Ovary (tissue), 9 donors: ENCODE results near the gene CCDC120. TPM values are rescaled to one million over a fixed set of nuclear protein-coding genes. Genes with fewer than 3 reads are reported as not detected.

Source experiments
- polyA plus RNA-seq, 2 donors: library from polyadenylated mRNA; stranded (reverse); fragments of 200-250 nt in 1 of 2; fragments of 350-450 nt in 1 of 2; fragmentation: Illumina TruSeq in 1 of 2; extraction: RNeasy Lipid Tissue Mini Kit (QIAGEN cat#74804) in 1 of 2; gene quantifications; one replicate each; pipeline ENCODE4 v1.2.3, GENCODE V29; 2013 to 2014
- small RNA-seq: library from RNA; depleted of rRNA; stranded (forward); fragments of <200 nt; gene quantifications from one replicate; pipeline ENCODE3, GENCODE V24; 2016
- total RNA-seq, 7 donors: library from RNA; depleted of rRNA in 2 of 7; stranded (reverse); fragments of >200 nt in 2 of 7; fragmentation: NEBNext Ultra II Directional in 3 of 7; extraction: Animal tissue kit (Norgen Biotek cat#: 25700) in 3 of 7; gene quantifications; one replicate each; pipeline versions ENCODE4 v1.1.0 to v1.2.4, GENCODE V29; 2016 to 2023
- donor health status: DM: no; HTN: no; CAD: no; lungs with moderate emphysema.
- donor health status: DM: no; HTN: no; CAD: no.
- donor health status: Bipolar disorder and iron deficiency.
- donor health status: DM: yes; HTN: yes; CAD: no.
- donor health status: DM: no; HTN: no; CAD: no.
- donor health status: DM: yes; HTN: yes; CAD: no.

The CCDC120 gene
- total and polyA plus RNA-seq, 9 donors: 3.3 to 11.2 (median 9.1) TPM

Small RNA genes lying within 50 kb of the gene (small RNA-seq; reads per million reads assigned to genes)
- not detected for gene RNU4-52P

Other genes starting within 250 kb of the CCDC120 start
- gene ERAS, start 232.5 kb upstream of the CCDC120 start, total RNA-seq: not detected
- not detected for gene ERAS, start 232.5 kb upstream of the CCDC120 start, polyA plus RNA-seq
- gene PCSK1N, start 223.4 kb upstream of the CCDC120 start, total RNA-seq: 10 to 100 TPM in 1 of 7 donors, 1 to 10 TPM in 2, under 1 TPM in 4; 0.43 to 10.6 (median 0.84) TPM
- gene PCSK1N, start 223.4 kb upstream of the CCDC120 start, polyA plus RNA-seq: under 1 TPM in 1 of 2 donors, not detected in 1; 0.41 TPM
- gene TIMM17B, start 161.2 kb upstream of the CCDC120 start, total RNA-seq: 10 to 100 TPM; 28.1 to 43.9 (median 32.8) TPM
- gene TIMM17B, start 161.2 kb upstream of the CCDC120 start, polyA plus RNA-seq: 10 to 100 TPM in 1 of 2 donors, 1 to 10 TPM in 1; 7.2 to 37.2 TPM
- gene PQBP1, start 161.1 kb upstream of the CCDC120 start, total RNA-seq: 100 to 1,000 TPM in 5 of 7 donors, 10 to 100 TPM in 2; 85.8 to 149 (median 105) TPM
- 100 to 1,000 TPM in 1 of 2 donors, 10 to 100 TPM in 1; 71.2 to 145 TPM for gene PQBP1, start 161.1 kb upstream of the CCDC120 start, polyA plus RNA-seq
- gene SLC35A2, start 147.4 kb upstream of the CCDC120 start, total RNA-seq: 10 to 100 TPM in 4 of 7 donors, 1 to 10 TPM in 3; 8.2 to 18.8 (median 12.5) TPM
- 10 to 100 TPM; 10.3 to 14.3 TPM for gene SLC35A2, start 147.4 kb upstream of the CCDC120 start, polyA plus RNA-seq
- 10 to 100 TPM in 1 of 7 donors, 1 to 10 TPM in 6; 6.3 to 13.0 (median 8.8) TPM for gene PIM2, start 140.0 kb upstream of the CCDC120 start, total RNA-seq
- gene PIM2, start 140.0 kb upstream of the CCDC120 start, polyA plus RNA-seq: 10 to 100 TPM in 1 of 2 donors, 1 to 10 TPM in 1; 8.9 to 22.9 TPM
- 10 to 100 TPM; 25.8 to 57.8 (median 53.8) TPM for gene OTUD5, start 101.4 kb upstream of the CCDC120 start, total RNA-seq
- 10 to 100 TPM; 41.9 to 72.7 TPM for gene OTUD5, start 101.4 kb upstream of the CCDC120 start, polyA plus RNA-seq
- 1 to 10 TPM in 5 of 7 donors, under 1 TPM in 2; 0.76 to 4.6 (median 2.0) TPM for gene KCND1, start 87.2 kb upstream of the CCDC120 start, total RNA-seq
- 1 to 10 TPM; 1.9 to 4.2 TPM for gene KCND1, start 87.2 kb upstream of the CCDC120 start, polyA plus RNA-seq
- gene GRIPAP1, start 56.7 kb upstream of the CCDC120 start, total RNA-seq: 10 to 100 TPM; 21.9 to 45.0 (median 31.2) TPM
- 10 to 100 TPM; 20.0 to 40.5 TPM for gene GRIPAP1, start 56.7 kb upstream of the CCDC120 start, polyA plus RNA-seq
- gene TFE3, start 15.6 kb upstream of the CCDC120 start, total RNA-seq: 10 to 100 TPM; 44.8 to 69.4 (median 57.3) TPM
- gene TFE3, start 15.6 kb upstream of the CCDC120 start, polyA plus RNA-seq: 10 to 100 TPM; 42.1 to 49.2 TPM
- 10 to 100 TPM; 14.4 to 54.0 (median 29.3) TPM for gene PRAF2, start 15.0 kb downstream of the CCDC120 start, total RNA-seq
- 10 to 100 TPM; 29.1 to 51.2 TPM for gene PRAF2, start 15.0 kb downstream of the CCDC120 start, polyA plus RNA-seq
- 10 to 100 TPM; 55.3 to 89.7 (median 76.5) TPM for gene WDR45, start 20.9 kb downstream of the CCDC120 start, total RNA-seq
- 10 to 100 TPM; 56.1 to 80.4 TPM for gene WDR45, start 20.9 kb downstream of the CCDC120 start, polyA plus RNA-seq
- 10 to 100 TPM; 17.2 to 25.5 (median 20.9) TPM for gene GPKOW, start 64.7 kb downstream of the CCDC120 start, total RNA-seq
- 10 to 100 TPM; 13.7 to 18.3 TPM for gene GPKOW, start 64.7 kb downstream of the CCDC120 start, polyA plus RNA-seq
- 10 to 100 TPM in 1 of 7 donors, 1 to 10 TPM in 6; 1.3 to 22.5 (median 2.0) TPM for gene MAGIX, start 103.8 kb downstream of the CCDC120 start, total RNA-seq
- gene MAGIX, start 103.8 kb downstream of the CCDC120 start, polyA plus RNA-seq: under 1 TPM; 0.32 to 0.82 TPM
- gene PLP2, start 112.9 kb downstream of the CCDC120 start, total RNA-seq: 100 to 1,000 TPM in 5 of 7 donors, 10 to 100 TPM in 2; 16.3 to 116 (median 105) TPM
- gene PLP2, start 112.9 kb downstream of the CCDC120 start, polyA plus RNA-seq: 100 to 1,000 TPM in 1 of 2 donors, 10 to 100 TPM in 1; 92.6 to 244 TPM
- gene PRICKLE3, start 127.4 kb downstream of the CCDC120 start, total RNA-seq: 10 to 100 TPM in 6 of 7 donors, 1 to 10 TPM in 1; 9.1 to 15.1 (median 11.5) TPM
- gene PRICKLE3, start 127.4 kb downstream of the CCDC120 start, polyA plus RNA-seq: 1 to 10 TPM; 3.5 to 5.5 TPM
- 1 to 10 TPM in 6 of 7 donors, under 1 TPM in 1; 0.69 to 3.3 (median 1.3) TPM for gene SYP, start 141.2 kb downstream of the CCDC120 start, total RNA-seq
- gene SYP, start 141.2 kb downstream of the CCDC120 start, polyA plus RNA-seq: 1 to 10 TPM; 1.9 to 3.1 TPM
- under 1 TPM in 5 of 7 donors, not detected in 2; 0.10 to 0.23 (median 0.15) TPM for gene CACNA1F, start 174.3 kb downstream of the CCDC120 start, total RNA-seq
- under 1 TPM; 0.02 to 0.32 TPM for gene CACNA1F, start 174.3 kb downstream of the CCDC120 start, polyA plus RNA-seq
- gene CCDC22, start 176.5 kb downstream of the CCDC120 start, total RNA-seq: 10 to 100 TPM in 6 of 7 donors, 1 to 10 TPM in 1; 7.9 to 15.7 (median 11.5) TPM
- 10 to 100 TPM in 1 of 2 donors, 1 to 10 TPM in 1; 2.8 to 10.8 TPM for gene CCDC22, start 176.5 kb downstream of the CCDC120 start, polyA plus RNA-seq
- under 1 TPM in 4 of 7 donors, not detected in 3; 0.10 to 0.60 (median 0.33) TPM for gene FOXP3, start 205.7 kb downstream of the CCDC120 start, total RNA-seq
- under 1 TPM; 0.10 to 0.25 TPM for gene FOXP3, start 205.7 kb downstream of the CCDC120 start, polyA plus RNA-seq
- gene PPP1R3F, start 210.8 kb downstream of the CCDC120 start, total RNA-seq: 10 to 100 TPM in 5 of 7 donors, 1 to 10 TPM in 2; 8.3 to 16.1 (median 12.3) TPM
- gene PPP1R3F, start 210.8 kb downstream of the CCDC120 start, polyA plus RNA-seq: 1 to 10 TPM; 1.7 to 5.5 TPM
- not detected for gene GAGE10, start 244.6 kb downstream of the CCDC120 start, total RNA-seq
- not detected for gene GAGE10, start 244.6 kb downstream of the CCDC120 start, polyA plus RNA-seq